Upper lobe of left lung (tissue), 4 donors: ENCODE measurements around the gene FOXP1.

Source experiments
- CTCF ChIP-seq, 6 experiments: fragments of 450-650 bp in 4 of 6; fragments of 200-600 bp in 2 of 6; sonication (generic) in 2 of 6; IDR thresholded peaks; one replicate each; pipeline ENCODE4 v1.5.1; 2016 to 2019; ENCODE audit warnings: antibody characterized with exemption in 6 of 6
- EP300 ChIP-seq, 4 donors: sonication (generic); formaldehyde crosslinking; IDR thresholded peaks; one replicate each; pipeline ENCODE4 v1.5.1; 2017; ENCODE audit warnings: antibody characterized with exemption in 4 of 4, control low read depth in 2 of 4
- POLR2A ChIP-seq, 4 donors: fragments of 450-650 bp; IDR thresholded peaks; one replicate each; pipeline ENCODE4 v1.5.1; 2016 to 2017; ENCODE audit warnings: antibody characterized with exemption in 4 of 4, mild to moderate bottlenecking in 2 of 4

GRCh38 chr3:70947579-70947978, 635.9 kb downstream of the FOXP1 start:
- TF ChIP-seq CTCF (IDR thresholded peaks at IDR 0.05): no peak
- no peak for TF ChIP-seq POLR2A (IDR thresholded peaks at IDR 0.05)
- no peak for TF ChIP-seq EP300 (IDR thresholded peaks at IDR 0.05)
